Inflammatory macrophage treated with lipopolysaccharide for 1 hour (primary cell): ENCODE results near the gene CNNM4.
A peak's percentile ranks its signal among the peaks of the same experiment; 100 is the strongest.

ENCODE experiments used
- DNase-seq, 2 donors: peaks; one replicate each; pipeline ENCODE4 v3.0.0-alpha.2; 2020 to 2022

CNNM4 gene

DNA sequence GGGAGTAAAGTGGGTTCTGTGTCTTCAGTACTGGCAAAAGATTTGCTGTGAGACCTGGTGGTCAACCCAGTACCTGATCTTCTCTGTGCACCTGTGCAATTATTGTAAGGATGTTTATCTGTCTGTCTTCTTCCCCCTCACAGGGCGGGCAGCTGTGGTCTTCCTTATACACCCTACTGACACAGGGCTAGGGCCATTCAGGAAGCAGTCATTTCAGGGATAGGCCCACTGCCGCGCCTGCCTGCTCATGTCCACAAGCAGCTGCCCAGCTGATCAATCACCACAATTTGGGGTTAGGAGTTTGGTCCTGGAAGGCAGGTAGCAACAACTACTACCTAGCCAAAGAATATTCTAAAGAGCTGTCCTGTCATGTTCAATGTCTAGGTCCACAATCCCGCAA lies 1.2 kb upstream of the CNNM4 start:
- no peak for DNase-seq

DNA sequence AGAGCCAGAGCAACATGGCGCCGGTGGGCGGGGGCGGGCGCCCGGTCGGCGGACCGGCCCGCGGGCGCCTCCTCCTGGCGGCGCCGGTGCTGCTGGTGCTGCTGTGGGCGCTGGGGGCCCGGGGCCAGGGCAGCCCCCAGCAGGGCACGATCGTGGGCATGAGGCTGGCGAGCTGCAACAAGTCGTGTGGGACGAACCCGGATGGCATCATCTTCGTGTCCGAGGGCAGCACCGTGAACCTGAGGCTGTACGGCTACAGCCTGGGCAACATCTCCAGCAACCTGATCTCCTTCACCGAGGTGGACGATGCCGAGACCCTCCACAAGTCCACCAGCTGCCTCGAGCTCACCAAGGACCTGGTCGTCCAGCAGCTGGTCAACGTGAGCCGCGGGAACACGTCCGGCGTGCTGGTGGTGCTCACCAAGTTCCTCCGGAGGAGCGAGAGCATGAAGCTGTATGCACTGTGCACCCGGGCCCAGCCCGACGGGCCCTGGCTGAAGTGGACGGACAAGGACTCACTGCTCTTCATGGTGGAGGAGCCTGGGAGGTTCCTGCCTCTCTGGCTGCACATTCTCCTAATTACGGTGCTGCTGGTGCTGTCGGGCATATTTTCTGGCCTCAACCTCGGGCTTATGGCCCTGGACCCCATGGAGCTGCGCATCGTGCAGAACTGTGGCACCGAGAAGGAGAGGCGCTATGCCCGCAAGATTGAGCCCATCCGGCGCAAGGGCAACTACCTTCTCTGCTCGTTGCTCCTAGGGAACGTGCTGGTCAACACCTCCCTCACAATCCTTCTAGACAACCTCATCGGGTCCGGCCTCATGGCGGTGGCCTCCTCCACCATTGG lies 507 bp downstream of the CNNM4 start:
- DNase-seq, result peak in 1 of 2 donors; percentile 10

- DNase-seq, result no peak
These were observed 2.0 kb downstream of the CNNM4 start for GRCh38 chr2:96762529-96763311.

- DNase-seq, result no peak
These were observed 3.0 kb downstream of the CNNM4 start for GRCh38 chr2:96763511-96764252.

DNA sequence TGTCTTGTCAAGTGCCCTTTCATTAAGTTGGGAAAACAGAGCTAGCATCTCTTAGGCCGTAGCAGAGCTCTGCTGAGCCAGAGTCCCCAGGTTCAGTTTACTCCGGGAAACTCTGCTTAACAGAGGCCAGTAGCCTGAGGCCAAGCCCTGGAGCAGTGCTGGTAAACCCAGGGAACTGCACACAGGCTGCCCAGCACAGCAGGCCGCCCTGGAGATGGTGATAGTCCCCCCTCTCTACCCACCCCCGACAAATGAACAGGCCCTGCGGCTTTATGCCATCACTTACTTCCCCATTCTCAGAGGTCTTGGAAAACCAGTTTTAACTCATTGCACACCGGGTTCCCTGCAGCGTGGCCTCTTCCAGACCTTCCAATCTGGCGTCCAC lies 3.5 kb downstream of the CNNM4 start:
- peak; percentile 58 to 59 for DNase-seq

DNA sequence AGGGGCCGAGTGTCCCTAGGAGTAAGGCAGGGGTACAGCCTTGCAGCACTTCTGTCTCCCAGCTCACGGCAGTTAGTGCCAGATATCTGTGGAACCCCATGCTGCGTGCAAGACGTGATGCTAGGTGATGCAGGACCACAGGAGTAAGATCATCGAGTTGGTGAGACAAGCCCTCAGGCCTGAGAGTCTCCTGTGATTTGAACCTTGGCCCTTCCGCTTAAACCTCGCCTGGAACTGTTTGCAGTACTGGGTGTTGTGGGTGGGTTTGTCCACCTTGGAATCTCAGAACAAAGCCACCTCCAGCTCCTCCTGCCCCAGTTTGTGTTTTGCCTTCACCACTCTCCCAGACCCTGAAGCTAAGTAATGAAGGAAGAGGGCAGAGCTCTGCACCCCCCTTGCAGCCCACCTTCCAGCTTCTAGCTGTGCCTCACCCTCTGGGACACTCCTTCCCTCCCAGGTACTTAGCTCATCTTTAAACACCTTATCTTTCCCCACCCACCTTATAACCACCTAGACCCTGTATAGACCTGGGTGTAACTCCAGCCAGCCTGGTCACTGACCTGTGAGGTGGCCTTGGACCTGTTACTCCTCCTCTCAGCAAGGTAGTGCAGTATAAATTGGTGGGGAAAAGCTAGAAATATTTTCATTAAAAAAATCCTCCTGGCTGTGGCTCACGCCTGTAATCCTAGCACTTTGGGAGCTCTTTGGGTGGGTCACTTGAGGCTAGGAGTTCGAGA lies 6.6 kb downstream of the CNNM4 start:
- no peak for DNase-seq

DNA sequence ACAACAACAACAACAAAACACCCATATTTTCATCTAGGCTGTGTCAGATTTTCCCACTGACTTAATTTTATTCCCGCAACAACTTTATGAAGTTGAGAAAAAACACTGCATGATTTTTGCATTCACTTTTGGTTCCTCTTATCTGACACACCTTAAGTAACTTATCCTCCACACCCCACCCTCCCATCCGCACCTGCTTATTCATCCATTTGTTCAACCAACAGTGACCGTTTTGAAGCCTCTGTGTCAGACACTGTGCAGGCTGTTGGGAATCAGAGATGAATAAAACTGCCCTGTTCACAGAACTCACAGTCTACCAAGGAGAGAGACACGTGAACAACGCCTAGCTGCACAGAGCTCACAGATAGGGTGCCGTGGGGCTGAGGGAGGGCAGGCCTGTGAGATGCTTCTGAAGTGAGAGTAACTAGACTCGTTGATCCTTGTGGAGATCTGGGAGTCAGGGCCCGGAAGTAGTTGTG lies 7.4 kb downstream of the CNNM4 start:
- DNase-seq, result no peak

- DNase-seq, result peak in 1 of 2 donors; percentile 50
These were observed 9.1 kb downstream of the CNNM4 start for GRCh38 chr2:96769814-96770213.

GRCh38 chr2:96770442-96771202 lies 9.9 kb downstream of the CNNM4 start:
- no peak for DNase-seq

DNA sequence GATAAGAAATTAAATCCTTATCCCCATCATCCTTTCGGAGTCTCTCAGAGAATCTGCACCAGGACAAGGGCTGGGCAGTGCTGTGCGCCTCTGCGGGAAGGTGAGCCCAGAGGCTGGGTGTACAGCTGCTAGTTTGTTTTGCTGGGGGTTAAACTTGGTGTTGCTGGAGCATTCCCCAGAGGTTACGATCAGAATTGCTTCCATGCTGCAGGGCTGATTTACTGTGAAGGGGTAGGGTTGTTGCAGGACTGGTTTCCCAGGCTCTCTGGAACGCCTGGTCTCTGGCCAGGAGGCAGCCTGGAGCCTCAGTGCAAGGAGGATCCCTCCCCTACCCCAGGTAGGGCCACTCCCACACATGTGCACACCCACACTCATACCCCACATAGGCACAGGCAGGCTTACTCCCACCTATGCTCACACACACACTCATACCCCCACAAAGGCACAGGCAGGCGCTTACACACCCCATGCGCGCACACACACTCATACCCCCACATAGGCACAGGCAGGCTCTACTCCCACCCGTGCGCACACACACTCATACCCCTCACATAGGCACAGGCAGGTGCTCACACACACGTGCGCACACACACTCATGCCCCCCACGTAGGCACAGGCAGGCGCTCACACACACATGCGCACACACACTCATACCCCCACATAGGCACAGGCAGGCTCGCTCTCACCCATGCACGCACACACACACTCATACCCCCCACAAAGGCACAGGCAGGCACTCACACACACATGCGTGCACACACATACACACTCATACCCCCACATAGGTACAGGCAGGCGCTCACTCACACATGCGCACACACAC lies 11.3 kb downstream of the CNNM4 start:
- DNase-seq, result no peak

- DNase-seq, result no peak
These were observed 12.4 kb downstream of the CNNM4 start for GRCh38 chr2:96772903-96773671.

DNA sequence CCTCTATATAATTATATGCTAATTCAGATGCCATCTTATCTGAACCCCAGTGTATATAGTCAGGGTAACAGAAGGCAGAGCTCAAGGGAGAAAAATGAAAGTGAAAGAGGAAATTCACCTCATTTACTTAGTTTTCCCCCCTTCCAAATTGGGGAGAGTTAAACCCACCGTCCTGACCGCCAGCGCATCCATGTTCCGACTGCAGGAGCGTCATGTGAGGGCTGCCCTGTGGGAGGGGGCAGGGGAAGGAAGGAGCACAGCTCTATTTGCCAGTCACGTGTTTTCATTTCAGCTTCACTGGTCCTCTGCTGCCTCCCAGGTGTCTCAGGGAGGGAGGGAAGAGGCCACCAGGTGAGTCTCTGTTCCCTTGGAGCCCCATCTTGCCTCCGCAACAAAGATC lies 13.2 kb downstream of the CNNM4 start:
- DNase-seq, result no peak

DNA sequence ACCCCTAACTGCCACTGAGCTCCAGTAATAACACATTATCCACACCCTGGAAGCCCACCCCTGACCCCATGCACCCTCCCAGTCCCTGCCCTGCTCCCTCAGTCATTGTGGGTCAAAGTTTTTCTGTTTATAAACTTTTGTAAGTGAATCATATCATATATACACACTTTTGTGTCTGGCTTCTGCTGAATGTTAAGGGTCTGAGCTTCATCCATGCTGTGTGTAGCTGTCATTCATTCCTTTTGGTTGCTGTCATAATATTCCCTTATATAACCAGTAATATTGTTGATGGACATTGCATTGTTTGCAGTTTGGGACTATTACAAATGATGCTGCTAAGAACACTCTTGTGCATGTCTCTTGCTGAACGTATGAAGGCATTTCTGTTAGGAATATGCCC lies 14.5 kb downstream of the CNNM4 start:
- no peak for DNase-seq

GRCh38 chr2:96783388-96783787 lies 22.7 kb downstream of the CNNM4 start:
- DNase-seq, result peak; percentile 50 to 59

DNA sequence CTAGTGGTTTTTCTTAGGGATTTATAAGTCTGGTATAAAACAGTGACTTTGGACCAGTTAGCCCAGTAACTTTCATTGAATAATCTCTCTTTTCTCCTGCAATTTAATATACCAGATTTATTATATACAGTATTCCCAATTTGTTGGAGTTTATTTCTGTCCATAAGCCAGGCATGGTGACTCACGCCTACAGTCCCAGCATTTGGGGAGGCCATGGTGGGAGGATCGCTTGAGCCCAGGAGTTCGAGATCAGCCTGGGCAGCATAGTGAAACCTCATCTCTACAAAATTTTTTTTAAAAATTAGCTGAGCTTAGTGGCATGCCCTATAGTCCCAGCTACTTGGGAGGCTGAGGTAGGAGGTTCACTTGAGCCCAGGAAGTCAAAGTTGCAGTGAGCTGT lies 26.7 kb downstream of the CNNM4 start:
- no peak for DNase-seq

DNA sequence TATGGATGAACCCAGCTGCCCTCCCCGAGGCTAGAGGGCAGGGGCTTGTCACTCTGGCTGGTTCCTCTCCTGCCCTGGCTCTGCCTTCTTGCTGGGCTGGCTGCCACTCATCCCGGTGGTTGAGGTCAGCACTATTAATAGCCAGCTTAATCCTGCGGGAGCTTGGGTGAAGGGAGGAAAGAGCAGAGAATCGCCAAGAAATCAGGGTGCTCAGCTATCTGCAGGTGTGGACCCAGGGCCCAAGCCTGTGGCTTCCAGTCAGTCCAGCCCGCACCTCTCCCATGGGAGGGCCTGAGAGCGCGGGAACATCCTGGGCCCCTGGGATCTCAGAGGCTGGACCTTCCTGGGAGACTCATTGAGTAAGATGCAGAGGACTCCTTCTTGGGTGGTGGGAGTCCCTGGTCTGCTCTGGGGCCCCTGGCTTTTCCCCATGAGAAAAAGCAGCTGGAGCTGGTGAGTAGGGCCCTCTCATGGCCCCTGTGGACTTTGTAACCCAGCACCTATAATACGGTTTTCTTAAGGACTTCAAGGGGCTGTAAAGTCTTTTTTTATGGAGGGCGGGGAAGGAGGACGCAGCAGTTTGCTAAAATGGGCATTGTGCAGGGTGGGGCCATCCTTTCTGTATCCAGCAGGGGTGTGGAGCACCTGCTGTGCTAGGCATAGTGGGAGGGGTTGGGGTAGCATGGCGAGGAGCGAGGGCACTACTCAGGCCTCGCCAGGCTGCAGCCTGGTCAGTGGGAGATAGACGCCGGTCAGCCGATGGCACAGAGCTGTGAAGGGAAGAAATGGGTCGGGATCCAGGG lies 27.9 kb downstream of the CNNM4 start:
- DNase-seq, result no peak

- DNase-seq, result no peak
These were observed 28.5 kb downstream of the CNNM4 start for GRCh38 chr2:96789245-96789617.

DNA sequence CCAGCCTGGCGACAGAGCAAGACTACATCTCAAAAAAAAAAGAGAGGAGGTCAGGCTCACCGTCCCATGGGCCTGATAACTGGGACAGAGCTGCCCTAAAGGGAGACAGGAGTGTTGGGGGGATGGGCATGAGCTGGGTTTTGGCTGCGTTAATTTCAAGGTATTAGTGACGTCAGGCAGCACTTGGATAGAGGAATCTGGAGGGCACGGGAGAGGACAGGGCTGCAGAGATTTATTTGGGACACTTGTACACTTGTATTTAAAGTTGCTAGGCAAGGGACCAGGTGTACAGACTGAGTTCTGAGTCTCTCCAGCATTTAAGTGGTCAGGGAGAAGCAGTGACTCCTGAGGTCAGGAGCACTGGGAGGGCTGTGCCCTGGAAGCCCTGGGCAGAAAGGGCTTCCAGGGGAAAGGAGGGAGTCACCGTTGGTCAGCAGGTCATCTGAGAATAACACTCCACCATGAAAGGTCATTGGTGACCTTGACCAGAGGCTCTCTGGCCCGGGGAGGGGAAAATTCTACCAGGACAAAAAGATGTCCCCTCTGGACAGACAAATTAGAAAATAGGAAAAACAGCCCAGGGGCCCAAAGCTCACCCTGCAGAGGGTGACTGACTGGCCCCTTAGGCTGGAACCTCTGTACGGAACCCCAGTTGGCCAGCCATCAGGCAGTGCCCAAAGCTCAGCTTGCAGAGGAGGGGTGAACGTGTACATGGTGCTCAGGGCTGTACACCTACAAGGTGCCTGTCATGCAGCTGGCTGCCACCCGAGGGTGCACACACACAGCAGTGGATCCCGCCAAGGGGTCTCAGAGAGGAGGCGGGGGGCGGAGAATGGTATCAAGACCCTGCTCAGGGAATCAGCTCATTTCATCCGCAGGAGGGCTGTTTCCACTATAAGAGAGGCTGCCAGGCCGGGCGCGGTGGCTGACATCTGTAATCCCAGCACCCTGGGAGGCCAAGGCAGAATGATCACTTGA lies 32.4 kb downstream of the CNNM4 start:
- no peak for DNase-seq
